Epithelial cell of esophagus (primary cell): ENCODE data around the gene GLI2.

Source experiments
- DNase-seq: peaks from one replicate; pipeline ENCODE4 v3.0.0; 2010; ENCODE audit warnings: low read depth
- H3K4me3 ChIP-seq: 2 replicates; pipeline ENCODE4 v1.5.1; 2011; ENCODE audit warnings: mild to moderate bottlenecking, low read length, control low read depth
- TF ChIP-seq, protein P1 (sequence below): IDR thresholded peaks from 2 replicates; pipeline ENCODE4 v1.5.1; 2011; ENCODE audit warnings: low read depth, mild to moderate bottlenecking, low read length, control low read depth, inconsistent platforms; ENCODE audit not compliant: insufficient read depth; ENCODE audit errors: missing control alignments

GLI2 gene

DNA sequence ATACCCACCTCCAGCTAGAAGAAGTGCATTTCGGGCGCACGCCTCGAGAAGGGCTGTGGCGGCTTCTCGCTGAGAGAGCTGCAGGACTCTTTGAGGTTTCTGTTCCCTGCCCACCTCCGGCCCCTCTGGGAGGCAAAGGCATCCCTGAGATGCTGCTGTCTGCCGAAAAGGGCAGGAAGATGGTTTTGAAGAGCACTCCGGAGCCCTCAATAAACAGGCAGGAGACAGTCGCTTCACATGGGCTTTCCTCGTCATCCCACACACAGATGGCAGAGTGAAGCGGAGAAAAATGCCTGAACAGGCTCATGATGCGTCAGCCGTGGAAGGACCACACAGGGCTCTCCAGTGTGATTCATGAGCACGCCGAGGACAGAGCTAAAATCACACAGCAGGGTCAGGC, 25.4 kb upstream of the GLI2 start:
- DNase-seq: peak; percentile 48
- H3K4me3 ChIP-seq: no peak overlapping the region
- TF ChIP-seq, protein P1, sequence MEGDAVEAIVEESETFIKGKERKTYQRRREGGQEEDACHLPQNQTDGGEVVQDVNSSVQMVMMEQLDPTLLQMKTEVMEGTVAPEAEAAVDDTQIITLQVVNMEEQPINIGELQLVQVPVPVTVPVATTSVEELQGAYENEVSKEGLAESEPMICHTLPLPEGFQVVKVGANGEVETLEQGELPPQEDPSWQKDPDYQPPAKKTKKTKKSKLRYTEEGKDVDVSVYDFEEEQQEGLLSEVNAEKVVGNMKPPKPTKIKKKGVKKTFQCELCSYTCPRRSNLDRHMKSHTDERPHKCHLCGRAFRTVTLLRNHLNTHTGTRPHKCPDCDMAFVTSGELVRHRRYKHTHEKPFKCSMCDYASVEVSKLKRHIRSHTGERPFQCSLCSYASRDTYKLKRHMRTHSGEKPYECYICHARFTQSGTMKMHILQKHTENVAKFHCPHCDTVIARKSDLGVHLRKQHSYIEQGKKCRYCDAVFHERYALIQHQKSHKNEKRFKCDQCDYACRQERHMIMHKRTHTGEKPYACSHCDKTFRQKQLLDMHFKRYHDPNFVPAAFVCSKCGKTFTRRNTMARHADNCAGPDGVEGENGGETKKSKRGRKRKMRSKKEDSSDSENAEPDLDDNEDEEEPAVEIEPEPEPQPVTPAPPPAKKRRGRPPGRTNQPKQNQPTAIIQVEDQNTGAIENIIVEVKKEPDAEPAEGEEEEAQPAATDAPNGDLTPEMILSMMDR: no peak

DNA sequence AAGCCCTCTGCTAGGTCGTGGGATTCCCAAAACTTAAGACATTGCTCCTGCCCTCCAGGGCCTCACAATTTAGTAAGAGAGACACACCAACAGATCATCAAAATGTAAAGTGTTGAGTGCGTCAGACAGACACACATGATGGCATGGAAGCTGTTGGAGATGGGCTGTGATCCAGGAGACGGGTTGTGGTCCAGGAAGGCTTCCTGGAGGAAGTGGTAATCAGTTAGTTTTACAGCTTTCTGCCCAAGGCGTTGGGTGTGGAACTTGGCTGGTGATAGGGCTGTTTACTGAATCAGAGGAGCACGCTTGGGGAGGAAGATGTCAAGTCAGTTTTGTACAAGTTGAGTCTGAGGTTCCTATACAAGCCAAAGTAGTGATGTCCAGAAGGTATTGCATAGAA, 24.0 kb upstream of the GLI2 start:
- no peak overlapping the region for H3K4me3 ChIP-seq
- TF ChIP-seq, protein P1: no peak
- no peak for DNase-seq

DNA sequence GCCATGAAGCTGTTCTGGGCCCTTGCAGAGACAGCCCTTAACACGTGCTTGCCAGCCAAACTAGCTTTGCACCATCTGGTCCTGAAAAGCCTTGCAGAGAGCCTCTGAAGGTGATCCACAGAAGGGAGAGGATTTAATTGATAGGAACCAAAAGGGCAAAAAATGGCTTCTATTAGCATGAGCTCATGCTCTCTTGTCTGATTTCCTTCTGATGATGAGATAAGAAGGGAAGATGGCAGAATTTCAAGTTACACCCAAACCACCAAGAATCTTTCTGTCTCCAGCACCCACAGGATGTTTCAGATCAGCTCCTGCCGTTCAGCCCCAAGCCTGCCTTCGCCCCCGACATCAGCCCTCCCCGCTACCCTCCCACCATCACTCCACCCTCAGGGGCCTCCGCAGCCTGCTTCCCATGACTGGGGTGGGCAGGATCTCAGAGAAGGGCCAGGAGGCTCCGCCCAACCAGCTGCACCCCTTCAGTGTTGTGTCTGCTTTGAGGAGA, 23.4 kb upstream of the GLI2 start:
- TF ChIP-seq, protein P1: no peak
- no peak for DNase-seq

DNA sequence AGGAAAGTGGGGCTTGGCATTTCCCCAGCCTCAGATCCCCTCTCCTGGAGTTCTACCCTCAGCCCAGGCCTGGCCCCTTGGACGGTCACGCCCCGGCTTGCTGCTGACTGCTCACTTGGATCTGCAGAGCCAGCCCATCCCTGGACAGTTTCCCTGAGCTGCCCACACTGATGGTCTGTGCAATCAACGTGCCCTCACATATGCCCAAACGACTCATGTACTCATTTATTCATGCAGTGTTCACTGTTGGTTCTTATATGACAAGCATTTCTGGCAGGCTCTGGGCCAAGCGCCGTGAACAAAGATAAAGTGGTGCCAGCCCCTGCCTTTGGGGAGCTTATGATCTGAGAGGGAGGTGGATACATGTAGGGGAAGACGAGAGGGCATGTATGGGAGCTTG, 20.3 kb upstream of the GLI2 start:
- H3K4me3 ChIP-seq: no peak overlapping the region
- DNase-seq: no peak
- TF ChIP-seq, protein P1: no peak

More for the DNA sequence above, 23.4 kb upstream of the GLI2 start:
- no peak overlapping the region for H3K4me3 ChIP-seq

DNA sequence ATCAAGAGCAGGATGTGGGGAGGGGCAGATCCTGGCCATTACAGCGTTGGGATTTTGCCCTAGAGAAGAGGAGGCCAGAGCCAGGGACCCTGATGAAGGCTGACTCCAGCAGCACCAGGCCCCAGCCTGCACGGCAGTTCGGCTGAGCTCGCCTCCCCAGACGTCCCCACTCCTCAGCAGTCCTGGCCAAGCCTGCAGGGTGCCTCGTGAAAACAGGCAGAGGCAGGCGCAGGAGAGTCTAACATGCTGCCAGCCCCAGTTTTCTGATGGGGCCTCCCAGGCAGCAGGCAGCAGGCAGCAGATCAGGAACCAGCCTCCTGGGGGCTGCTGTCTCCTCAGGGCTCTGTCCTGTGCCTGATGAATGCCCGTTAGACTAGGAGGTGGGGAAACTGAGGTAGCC, 19.7 kb upstream of the GLI2 start:
- no peak for DNase-seq
- no peak overlapping the region for H3K4me3 ChIP-seq
- TF ChIP-seq, protein P1: no peak

DNA sequence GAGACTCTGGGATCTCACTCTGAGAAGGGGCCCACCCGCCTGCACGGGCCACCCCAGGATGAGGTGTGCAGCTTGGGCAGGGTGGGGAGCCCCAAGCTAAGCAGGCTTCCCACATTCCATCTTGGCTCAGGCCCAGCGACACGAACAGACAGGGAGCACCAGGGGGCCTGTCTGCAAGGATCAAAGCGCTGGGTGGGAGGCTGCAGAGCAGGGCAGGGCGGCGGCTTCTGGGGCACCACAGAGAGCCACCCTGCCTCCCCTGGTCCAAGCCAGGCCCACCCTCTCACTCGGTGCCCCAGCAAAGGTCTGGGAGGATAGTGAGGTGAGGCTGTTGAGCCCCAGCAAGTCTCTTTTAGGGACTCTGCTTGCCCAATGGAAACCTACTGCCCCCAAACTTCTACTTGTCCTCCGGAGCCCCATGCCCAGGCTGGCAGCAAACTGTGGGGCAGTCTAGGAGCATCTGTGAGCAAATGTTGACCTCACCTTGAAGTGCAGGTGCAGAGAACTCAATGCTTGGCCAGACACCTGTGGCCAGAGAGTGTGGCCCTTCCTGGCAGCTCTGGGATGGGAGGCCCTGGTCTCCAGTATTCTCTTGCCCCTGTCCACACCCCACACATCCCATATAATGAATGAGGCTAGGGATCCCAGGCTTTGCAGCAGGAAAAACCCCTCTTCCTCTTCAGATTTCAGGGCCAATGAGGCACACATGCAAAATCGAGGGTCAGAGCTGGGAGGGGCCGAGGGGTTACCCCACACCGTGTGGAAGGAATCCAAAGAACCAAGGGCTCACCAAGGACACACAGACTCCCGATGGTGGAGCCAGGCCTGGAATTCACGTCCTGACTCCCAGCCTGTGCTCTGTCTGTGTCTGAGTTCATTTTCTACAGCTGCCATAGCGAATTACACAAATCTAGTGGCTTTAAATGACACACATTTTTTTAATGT, 18.8 kb upstream of the GLI2 start:
- TF ChIP-seq, protein P1: no peak
- DNase-seq: no peak

More for the DNA sequence above, 18.8 kb upstream of the GLI2 start:
- H3K4me3 ChIP-seq: no peak overlapping the region
